GM12865 (cell line): Measurements from ENCODE around the gene RNF186.

Experiments used
- DNase-seq: peaks from one replicate; pipeline ENCODE4 v3.0.0; 2010; ENCODE audit warnings: low read depth
- H3K4me3 ChIP-seq: 2 replicates; pipeline ENCODE4 v1.5.1; 2011; ENCODE audit warnings: mild to moderate bottlenecking, low read depth, low read length, control low read depth
- TF ChIP-seq, protein P1 (sequence below): IDR thresholded peaks from 2 replicates; pipeline ENCODE4 v1.5.1; 2011; ENCODE audit warnings: low read length, control low read depth, low read depth, inconsistent platforms; ENCODE audit not compliant: insufficient read depth; ENCODE audit errors: missing control alignments

Gene RNF186

DNA sequence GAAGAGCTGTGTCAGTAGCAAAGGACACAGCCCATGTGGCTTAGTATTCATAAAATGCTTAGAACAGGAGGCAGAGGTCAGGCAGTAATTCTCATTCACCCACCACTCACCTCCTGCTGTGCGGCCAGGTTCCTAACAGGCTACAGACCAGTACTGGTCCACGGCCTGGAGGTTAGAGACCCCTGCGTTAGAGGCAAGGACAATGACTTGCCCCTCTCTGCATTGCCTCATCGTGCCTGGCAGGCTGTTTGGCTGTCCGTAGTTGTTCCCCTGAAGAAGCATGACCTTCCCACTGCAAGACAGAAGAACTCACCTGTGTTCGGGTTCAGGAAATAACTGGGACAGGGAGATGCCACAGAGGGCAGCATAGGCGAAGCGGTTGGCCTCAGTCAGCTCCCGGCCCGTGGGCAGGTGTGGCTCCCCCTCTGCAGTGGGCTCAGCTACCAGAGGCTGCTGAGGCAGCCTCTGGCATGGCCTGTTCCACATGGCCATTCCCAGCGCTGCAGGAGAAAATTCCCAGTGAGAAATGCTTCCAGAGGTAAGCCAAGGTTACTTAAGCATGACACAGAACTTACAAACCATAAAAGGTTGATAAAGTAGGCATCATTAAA is 34.7 kb downstream of the RNF186 start:
- TF ChIP-seq, protein P1, sequence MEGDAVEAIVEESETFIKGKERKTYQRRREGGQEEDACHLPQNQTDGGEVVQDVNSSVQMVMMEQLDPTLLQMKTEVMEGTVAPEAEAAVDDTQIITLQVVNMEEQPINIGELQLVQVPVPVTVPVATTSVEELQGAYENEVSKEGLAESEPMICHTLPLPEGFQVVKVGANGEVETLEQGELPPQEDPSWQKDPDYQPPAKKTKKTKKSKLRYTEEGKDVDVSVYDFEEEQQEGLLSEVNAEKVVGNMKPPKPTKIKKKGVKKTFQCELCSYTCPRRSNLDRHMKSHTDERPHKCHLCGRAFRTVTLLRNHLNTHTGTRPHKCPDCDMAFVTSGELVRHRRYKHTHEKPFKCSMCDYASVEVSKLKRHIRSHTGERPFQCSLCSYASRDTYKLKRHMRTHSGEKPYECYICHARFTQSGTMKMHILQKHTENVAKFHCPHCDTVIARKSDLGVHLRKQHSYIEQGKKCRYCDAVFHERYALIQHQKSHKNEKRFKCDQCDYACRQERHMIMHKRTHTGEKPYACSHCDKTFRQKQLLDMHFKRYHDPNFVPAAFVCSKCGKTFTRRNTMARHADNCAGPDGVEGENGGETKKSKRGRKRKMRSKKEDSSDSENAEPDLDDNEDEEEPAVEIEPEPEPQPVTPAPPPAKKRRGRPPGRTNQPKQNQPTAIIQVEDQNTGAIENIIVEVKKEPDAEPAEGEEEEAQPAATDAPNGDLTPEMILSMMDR = no peak
- no peak for DNase-seq
- no peak overlapping the region for H3K4me3 ChIP-seq

DNA sequence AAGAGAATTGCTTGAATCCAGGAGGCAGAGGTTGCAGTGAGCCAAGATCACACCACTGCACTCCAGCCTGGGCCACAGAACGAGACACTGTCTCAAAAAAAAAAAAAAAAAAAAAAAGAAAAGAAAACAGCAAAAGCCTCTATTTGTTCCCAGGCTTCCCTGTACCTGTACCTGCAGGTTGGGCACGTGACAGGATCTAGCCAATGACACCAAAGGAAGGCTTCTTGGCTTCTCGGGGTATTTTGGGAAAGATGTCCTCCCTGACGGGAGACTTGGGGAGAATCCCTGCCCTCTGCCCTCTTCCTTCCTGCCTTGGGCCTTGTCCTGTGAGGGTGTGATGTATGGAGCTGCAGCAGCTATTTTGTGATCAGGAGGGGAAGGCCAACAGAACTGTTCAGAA is 38.1 kb downstream of the RNF186 start:
- H3K4me3 ChIP-seq = no peak overlapping the region
- TF ChIP-seq, protein P1 = no peak
- no peak for DNase-seq

DNA sequence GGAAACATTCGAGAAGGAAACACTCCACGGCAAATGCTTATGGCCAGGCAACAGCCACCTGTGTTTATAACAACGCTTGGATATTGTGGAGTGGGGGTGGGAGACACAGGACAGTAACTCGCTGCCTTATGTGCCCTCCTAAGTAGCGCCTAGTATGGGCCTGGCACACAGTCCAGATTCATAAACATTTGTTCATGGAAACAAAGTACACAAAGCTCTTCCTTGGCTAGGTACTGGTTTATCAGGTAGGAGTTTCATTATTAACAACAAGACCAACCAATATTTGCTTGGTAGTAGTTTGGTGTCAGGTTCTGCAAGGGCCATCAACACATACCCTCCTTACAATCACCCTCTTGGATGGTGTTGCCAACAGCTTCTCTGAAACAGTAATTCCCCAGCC is 38.8 kb downstream of the RNF186 start:
- DNase-seq = no peak
- no peak overlapping the region for H3K4me3 ChIP-seq
- TF ChIP-seq, protein P1 = no peak

DNA sequence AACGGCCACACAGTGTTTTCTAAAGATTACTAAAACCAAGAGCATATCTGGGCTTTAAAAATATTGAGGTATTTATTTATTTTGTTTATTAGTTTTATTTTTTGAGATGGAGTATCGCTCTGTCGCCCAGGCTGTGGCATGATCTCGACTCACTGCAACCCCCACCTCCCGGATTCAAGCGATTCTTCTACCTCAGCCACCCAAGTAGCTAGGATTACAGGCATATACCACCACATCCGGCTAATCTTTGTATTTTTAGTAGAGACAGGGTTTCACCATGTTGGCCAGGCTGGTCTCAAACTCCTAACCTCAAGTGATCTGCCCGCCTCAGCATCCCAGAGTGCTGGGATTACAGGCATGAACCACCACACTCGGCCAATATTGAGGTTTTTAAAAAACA is 39.3 kb downstream of the RNF186 start:
- TF ChIP-seq, protein P1 = no peak
- no peak for DNase-seq
- no peak overlapping the region for H3K4me3 ChIP-seq

DNA sequence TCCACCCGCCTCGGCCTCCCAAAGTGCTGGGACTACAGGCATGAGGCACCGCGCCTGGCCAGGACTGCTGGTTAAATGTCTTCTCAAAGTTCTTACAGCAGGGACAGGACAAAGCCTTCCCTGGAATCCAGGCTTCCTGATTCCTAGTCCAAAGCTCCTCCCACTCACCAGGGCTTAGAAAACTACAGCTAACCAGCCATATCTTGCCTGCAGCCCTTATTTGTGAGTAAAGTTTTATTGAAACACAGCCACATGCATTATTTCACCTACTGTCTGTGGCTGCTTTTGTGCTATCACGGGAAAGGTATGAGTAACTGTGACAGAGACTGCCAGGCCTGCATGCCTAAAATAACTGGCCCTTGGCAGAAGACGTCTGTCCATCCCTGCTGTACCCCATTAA is 39.8 kb downstream of the RNF186 start:
- TF ChIP-seq, protein P1 = no peak
- H3K4me3 ChIP-seq = no peak overlapping the region
- no peak for DNase-seq

DNA sequence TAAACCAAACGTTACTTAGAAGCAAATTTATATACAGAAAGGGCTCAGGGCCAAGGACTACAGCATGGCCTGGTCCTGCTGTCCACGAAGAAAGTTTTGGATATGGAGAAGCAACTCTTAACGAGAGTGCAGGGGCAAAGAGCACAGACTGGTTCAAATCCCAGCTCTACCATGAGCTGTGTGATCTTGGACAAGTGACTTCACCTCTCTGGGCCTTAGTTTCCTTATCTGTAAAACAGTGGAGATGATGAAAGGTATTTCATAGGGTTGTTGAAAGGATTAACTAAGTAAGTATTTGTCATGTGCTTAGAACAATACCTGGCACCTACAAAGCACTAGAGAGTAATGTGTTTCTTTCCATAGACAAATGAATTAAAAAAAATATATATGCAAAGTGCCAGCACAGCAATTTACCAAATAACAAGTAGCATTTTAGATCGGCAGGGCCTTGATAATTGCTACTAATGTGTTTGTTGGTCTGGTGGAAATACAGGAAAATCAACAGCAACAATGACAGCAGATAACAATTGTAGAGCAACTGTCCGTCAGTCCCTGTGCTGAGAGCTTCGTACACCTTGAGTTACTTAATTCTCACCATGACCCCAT is 40.8 kb downstream of the RNF186 start:
- DNase-seq = no peak
- TF ChIP-seq, protein P1 = no peak
- H3K4me3 ChIP-seq = no peak overlapping the region

DNA sequence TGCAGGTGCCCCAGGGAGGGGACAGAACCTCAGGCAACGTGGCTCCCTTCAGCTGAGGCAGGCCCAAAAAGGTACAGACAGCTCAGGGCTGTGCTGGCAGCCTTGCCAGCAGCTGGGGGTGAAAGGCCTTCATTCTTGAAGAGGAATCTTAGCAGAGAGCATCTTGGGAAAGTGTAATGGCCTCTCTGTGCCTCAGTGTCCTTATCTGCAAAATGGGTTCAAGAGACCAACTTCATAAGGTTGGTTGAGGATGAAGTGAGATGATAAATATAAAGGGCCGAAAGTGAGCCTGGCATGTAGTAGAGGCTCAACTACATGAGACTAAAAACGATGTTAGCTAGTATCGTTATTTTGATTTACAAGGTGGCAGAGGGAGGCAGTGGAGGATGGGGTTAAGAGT is 41.6 kb downstream of the RNF186 start:
- TF ChIP-seq, protein P1 = no peak
- no peak for DNase-seq
- H3K4me3 ChIP-seq = no peak overlapping the region
